ENCODE data around the gene PRKAG1.

Gene PRKAG1

DNA sequence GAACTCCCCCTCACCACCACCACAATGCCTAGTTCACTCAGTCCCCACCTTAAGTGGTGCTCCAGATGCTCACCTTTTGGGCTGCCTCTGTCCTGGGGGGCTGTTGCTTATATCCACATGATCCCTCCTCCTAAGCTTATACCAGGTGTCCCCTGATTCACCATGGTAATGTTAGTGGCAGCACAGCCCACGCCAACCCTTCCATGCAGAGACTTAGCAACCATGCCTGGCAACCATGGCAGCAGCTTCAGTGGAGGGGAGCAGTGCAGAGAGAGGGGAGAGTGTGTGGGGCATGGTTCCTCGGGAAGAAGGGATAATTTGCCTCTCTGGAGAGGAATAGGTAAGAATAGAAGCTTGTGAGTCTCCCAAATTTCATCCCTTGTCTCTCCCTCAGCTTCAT, 18.2 kb downstream of the PRKAG1 start:
- DNase-seq = no peak

DNA sequence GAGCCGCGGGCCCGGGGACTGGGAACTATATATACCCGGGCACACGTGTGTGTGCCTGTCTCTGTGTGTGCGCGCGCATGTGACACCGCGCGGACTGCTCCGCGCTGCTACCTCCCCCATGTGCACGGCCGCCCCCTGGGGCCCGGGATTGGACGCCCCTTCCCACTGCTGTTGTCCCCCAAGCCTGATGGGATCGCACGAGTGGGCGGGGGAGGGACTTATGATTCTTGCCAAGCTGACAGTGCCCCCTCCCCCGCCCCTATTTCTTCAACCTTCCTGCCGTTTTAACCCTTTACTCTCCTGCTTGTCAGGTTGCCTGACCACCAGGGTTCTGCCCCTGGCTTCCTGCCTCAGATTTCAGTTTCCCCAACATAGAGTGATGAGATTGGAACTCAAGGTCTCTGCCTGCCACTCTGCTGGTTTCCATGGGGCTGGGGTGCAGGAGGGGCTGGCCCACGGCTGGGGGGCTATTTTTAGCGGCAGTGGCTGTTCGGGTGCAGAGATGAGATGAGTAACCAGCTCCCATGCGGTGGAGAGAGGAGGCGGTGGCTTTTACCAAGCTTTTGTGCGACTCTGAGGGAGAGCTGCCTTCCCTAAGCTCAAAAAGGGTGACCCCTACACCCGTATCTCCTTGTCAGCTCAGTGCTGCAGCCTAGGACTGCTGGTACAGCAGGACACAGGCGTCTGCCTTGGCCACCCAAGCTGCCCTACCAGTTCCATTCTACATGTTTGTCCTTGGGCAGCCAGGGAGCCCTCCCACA, 19.0 kb downstream of the PRKAG1 start, which contains the start of gene DDN:
DDN (minus strand) TSS at position 5 of the 761 bp plus-strand sequence. CDS start 88 bp downstream, outside the sequence.
- peak; percentile 31 for DNase-seq

- DNase-seq = peak; percentile 8
These were observed 19.9 kb downstream of the PRKAG1 start for GRCh38 chr12:48998497-48999353.

DNA sequence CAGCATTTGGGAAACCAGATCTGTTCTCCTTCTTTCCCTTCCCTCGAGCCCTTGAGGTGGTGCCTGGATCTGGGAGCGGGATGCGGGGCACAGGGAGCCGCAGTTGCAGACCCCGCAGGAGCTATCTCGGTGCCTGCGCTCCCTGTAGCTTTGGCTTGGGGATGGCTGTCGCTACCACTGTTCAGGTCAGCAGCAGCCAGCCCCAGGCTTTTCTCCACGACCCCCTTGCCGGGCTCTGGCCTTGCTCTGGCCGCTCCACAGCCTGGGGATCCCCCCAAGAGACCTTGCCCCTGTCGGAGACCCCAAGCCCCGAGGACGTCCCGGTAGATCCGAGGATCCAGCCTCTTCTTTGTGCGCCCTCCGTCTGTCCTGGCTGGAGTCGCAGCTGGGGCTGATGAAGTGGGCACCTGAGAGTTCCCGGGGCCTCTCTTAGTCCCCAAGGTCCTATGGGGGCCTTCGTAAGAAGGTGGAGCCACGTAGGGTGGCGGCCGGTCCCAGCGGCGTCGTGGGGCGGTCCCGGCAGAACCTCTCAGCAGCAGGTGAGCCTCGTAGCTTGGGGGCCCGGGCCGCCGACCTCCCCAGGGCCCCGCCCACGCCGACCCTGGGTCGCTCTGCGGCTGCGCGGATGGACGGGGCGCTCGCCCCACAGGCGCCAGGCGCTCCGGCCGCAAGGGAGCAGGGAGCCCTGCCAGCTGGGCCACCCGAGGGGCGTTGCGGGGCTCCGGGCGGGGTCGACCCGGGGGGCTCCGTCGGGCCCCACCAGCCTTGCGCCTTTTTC, 20.7 kb downstream of the PRKAG1 start:
- DNase-seq = no peak

GRCh38 chr12:48996794-48997718, 21.5 kb downstream of the PRKAG1 start:
- DNase-seq = peak; percentile 75

GRCh38 chr12:48995086-48995879, 23.3 kb downstream of the PRKAG1 start:
- DNase-seq = peak; percentile 83

GRCh38 chr12:48994224-48995085, 24.1 kb downstream of the PRKAG1 start:
- DNase-seq = no peak

DNA sequence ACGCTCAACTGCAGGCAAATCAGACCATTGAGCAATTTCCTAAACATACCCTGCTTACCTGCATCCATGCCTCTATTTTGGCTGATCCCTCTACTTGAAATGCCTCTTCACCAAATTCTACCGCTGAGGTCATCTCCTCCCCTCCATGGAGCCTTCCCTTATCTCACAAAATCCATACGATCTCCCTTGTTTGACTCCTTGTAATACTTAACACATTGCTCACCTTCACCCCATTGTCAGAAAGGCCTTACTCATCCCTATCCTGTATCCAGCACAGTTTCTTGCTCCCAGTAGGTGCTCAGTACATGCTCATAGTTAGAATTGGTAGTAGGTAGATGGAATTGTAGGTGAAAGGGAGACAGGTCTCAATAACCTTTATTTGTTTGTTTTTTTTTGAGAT, 24.8 kb downstream of the PRKAG1 start:
- no peak for DNase-seq

DNA sequence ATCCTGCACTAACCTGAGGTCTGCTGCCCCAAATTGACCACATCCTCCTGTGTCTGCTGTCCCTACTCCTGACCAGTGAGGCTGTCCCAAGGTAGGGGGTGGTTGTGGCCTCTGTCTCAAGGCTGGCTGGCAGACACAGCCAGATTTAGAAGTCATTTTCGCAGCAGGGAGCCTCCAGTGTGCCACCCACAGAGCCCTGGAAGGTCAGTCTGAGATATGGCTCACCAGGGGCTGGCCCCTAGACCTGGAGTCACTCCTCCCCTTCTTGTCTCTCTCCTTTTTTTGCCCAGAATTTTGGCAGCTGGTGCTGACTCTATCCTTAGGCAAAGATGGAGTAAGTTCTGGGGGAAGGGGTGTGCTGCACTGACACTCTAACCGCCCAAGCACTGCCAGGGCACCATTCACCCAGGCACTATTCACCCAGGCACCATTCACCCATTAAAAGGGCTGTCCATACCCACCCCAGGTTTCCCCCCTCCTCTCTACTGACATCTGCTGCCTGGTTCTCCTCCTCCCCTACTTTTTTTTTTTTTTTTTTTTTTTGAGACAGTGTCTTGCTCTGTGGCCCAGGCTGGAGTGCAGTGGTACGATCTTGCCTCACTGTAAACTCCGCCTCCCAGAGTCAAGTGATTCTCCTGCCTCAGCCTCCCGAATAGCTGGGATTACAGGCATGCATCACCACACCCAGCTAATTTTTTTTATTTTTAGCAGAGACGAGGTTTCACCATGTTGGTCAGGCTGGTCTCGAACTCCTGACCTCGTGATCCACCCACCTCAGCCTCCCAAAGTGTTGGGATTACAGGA, 27.1 kb downstream of the PRKAG1 start:
- DNase-seq = no peak

DNA sequence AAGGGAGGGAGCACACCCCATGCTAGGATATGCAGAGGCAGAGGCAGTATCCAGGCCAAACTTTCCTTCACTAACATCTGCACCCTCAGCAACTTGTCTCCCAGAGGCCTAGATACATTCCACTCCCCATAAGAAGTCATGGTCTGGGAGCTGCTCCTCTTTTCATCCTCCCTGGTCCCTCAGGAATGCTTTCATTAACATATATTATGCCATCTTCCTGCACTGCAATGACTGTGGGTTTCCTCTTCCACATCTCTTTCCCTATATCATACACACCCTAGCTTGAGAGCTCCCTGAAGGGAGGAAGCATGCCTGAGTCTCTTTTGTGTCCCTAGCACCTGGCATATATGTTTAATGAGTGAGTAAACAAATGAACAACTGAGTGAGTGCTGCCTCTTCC, 28.0 kb downstream of the PRKAG1 start:
- no peak for DNase-seq

GRCh38 chr12:48988030-48988649, 30.4 kb downstream of the PRKAG1 start:
- peak; percentile 15 for DNase-seq

- no peak for DNase-seq
These were observed 31.8 kb downstream of the PRKAG1 start for GRCh38 chr12:48986720-48987291.

DNA sequence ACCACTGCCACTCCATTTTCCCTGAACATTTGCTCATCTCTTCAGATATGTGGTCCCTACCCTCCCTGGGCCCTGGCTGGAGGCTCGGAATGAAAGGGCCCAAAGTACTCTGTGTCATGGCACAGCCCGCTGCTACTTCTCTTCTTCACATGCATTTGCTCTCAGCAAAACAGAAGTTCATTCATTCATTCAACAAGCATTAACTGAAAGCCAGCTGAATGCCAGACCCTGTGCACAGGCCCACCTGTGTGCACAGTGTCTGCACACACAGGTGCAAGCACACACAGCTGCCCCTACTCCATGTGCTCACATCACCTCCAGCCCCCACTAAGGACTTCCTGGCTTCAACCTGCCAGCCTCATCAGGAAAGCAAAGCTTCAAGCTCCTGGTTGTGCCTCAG, 32.7 kb downstream of the PRKAG1 start:
- no peak for DNase-seq

GRCh38 chr12:48985475-48985897, 33.1 kb downstream of the PRKAG1 start:
- DNase-seq = no peak

DNA sequence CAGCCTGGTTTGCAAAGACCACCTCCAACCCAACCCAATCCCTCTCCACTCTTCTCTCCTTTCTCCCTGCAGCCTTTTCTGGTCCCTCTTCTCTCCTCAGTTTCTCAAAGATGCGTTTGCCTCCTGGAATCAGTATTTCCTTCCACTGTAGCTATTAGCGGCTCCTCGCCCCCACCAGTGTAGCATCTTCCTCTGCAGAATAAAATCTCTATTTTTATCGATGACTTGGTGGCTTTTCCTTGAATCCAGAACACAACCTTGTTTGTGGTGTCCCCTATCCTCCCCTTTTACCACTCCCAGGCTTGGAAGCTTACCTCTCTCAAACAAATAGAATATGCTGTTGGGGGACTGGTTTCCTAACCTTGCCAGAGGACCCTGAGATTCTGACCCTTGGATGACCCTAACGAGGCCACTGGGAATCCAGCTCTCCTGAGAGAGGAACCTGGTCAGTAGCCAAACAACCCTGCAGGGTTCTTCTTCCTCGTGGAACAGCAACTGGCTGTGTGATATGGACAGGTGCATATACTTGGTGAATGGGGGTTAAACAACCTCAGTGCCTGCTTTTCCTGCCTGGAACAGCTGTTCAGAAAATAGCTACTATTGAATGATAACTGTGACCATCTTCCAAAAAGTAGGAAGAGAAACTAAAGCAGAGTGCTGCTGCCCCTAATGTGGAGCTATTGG, 36.0 kb downstream of the PRKAG1 start:
- DNase-seq = no peak

GRCh38 chr12:48981757-48982157, 36.8 kb downstream of the PRKAG1 start:
- DNase-seq = no peak

GRCh38 chr12:48980953-48981756, 37.4 kb downstream of the PRKAG1 start:
- DNase-seq = no peak
